Stimulated activated naive CD4-positive, alpha-beta T cell treated with Interleukin-2 at 50 U/mL for 16 hours (primary cell): ENCODE data around the gene TYR.
"Not testable (repeated sequence)": the region's sequence is repeated elsewhere in the genome, so short reads cannot be mapped to it uniquely, and the experiment has no call there.

ENCODE experiments used
- DNase-seq: peaks from one replicate; lab custom pipeline; 2025; lab: John Stamatoyannopoulos, UW

Gene TYR

GRCh38 chr11:89272540-89273088 lies 94.9 kb downstream of the TYR start:
- not testable (repeated sequence) for DNase-seq

DNA sequence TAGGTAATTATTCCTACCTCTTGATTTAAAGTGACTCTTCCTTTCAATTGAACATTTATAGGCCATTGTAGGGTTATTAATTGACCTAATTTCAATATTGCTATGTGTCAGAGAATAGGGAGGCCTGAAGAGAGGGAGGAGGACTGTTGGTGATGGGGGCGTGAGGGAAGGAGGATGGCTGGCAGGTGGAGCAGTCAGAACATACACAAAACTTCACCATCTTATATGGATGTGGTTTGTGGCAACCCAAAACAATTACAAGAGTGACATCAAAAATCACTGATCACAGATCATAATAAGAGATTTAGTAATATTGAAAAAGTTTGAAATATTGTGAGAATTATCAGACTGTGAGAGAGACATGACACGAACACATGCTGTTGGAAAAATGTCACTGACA lies 95.5 kb downstream of the TYR start:
- not testable (repeated sequence) for DNase-seq

GRCh38 chr11:89275966-89276365 lies 98.3 kb downstream of the TYR start:
- DNase-seq = no peak

DNA sequence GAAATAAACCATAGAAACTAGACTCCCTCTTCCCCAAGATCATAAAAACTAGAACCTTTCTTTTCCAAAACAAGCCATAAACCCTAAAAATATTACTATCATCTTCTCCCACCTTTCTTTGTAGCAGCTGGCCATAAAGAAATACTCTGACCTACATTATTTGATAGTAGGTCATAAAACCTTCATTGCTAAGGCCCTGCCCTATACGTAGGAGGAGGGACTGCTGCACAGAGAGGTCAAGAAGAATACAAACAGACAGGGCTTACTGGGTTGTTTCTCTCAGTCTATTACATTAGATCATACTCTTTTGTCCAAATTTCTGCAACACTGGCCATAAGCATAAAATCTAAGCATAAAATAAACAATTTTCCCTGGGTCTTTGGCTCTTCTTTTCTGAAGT lies 101.5 kb downstream of the TYR start:
- DNase-seq = no peak

- DNase-seq = not testable (repeated sequence)
Observed at GRCh38 chr11:89281032-89281677, 103.5 kb downstream of the TYR start.

DNA sequence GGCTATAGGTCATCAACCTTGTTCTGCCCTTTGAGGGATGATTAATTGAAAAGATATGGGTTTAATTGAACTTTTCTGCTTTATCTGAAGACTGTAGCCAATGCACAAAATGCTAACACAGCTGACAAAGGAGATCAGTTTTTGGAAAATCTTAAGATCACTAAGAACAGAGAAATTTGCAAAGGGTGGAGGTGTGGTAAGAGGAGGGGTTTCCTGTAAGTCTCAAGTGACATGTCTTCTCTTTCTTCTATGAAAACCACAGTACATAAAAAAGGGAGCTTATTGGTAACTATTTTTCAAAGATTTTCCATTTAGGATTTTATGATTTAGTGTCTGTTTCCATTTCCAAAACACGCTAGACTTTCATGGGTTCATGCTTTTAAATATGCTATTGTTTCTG lies 108.9 kb downstream of the TYR start:
- not testable (repeated sequence) for DNase-seq

GRCh38 chr11:89288004-89288403 lies 110.3 kb downstream of the TYR start:
- not testable (repeated sequence) for DNase-seq

DNA sequence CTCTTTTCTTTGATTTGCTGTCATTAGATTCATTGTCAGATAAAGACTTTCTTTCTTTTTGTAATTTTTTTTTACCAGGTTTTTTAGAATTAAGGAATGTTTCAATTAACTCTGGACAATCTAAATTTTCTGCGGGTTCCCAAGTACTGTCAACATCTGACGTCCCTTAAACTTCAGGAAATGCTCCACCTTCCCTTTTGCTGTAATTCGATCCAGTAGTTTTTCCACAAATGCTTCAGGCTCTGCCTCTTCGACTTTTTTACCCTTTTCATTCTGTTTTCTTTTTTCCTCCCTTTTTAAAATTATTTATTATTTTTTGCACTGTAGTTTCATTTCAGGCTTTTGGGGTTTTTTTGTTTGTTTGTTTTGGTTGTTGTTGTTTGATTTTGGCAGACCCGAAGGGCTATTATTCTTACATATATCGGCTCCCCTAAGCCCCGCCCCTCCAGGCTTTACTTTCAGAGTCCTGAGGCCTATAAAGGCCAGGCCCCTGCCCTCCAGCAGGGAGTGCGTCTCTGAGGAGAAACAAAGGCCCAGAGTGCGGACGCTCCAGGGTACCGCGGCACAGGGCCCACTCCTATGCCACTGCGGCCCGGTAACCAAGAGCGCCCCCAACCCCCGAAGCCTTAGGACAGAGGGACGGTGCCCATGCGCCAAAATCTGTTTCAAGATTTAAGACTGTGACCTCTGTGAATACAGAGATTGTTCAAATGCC lies 116.4 kb downstream of the TYR start:
- no peak for DNase-seq

- DNase-seq = not testable (repeated sequence)
Observed at GRCh38 chr11:89295023-89295422, 117.3 kb downstream of the TYR start.

DNA sequence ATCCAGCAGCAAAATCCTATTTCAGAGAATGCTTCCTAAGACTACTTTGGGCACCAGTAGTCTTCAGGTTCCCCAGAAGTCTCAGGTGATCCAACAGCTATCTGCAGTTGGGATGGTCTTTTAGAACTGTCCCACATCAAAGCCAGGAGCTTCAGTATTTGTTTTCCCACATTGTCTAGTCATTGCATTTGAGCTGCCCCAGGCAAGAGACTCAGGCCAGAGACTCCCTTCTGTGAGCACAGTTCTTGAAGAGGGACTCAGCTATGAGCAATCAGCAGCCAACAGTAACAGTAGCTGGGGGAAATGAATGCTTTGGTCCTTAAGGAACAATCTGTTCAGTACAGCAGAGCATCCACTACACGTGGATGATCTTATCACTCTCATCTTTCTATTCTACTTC lies 125.4 kb downstream of the TYR start:
- DNase-seq = not testable (repeated sequence)

GRCh38 chr11:89308272-89308671 lies 130.6 kb downstream of the TYR start:
- not testable (repeated sequence) for DNase-seq

- DNase-seq = not testable (repeated sequence)
Observed at GRCh38 chr11:89309321-89309985, 131.8 kb downstream of the TYR start.

DNA sequence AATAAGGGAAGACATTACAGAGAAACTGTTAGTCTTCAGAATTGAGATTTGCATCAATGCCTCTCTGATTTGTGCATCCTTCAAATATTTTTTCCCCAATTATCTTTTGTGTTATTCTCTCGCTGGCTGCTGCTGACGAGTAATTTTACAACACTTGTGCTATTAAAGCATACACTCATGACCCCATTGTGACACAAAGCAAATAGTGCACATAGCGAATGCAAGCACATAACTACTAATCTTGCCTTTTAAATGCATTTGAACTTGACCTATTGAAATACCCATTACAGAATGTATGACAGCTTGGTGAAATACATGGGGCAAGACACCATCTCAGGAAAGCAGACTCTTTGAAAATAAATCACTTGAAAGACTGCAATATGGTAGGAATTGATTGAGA lies 132.9 kb downstream of the TYR start:
- DNase-seq = not testable (repeated sequence)

GRCh38 chr11:89321401-89321800 lies 143.7 kb downstream of the TYR start:
- no peak for DNase-seq

- no peak for DNase-seq
Observed at GRCh38 chr11:89327885-89328284, 150.2 kb downstream of the TYR start.

GRCh38 chr11:89331940-89332339 lies 154.3 kb downstream of the TYR start:
- DNase-seq = not testable (repeated sequence)

DNA sequence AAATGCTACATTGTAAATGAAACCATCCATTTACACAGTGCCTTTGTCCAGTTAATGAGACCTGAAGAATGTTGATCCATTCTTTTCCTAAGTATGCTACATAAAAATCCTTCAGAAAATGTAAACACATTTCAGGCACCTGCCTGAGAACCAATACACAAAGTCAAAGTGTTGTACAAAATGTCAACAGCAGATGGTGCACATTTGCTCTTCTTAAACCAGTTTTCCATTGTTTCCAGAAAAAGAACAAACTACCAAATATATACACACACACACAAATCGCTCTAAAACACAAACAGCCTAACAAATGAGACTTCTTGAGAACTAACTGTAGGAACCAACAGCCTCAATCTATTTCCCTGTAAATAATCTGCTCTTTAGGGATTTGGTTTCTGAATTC lies 156.0 kb downstream of the TYR start:
- DNase-seq = not testable (repeated sequence)

GRCh38 chr11:89337100-89337650 lies 159.5 kb downstream of the TYR start:
- DNase-seq = not testable (repeated sequence)

- DNase-seq = not testable (repeated sequence)
Observed at GRCh38 chr11:89338073-89338472, 160.4 kb downstream of the TYR start.

- not testable (repeated sequence) for DNase-seq
Observed at GRCh38 chr11:89340450-89340849, 162.8 kb downstream of the TYR start.

DNA sequence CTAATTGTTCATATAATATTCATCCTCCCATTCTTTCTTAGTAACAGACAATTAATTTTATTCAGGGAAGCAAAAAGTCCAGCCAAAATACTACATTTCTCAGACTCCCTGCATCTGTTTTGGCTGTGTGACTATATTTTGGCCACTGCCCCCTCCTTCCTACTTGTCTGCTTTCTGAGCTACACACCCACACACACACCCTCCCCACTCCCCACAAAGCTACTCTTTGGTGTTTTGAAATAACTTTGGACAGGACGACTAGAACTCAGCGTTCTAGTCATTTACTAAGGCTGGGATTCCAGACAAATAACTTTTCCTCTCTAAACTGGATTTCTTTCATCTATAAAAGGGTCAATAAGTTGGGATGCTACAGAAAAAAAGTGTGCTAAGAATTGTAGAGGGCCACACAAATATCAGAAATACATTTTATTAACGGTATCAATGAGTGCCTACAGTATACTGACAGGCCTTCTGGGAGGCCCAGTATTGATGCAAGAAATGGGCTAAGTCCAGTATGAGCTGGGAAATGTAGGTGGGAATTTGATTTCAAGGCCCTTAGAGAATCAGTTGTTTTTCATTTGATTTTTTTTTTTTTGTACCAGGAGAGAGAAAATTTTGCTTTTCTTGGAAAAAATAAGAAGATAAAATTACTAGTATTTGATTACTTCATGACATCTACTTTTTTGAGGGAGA lies 165.4 kb downstream of the TYR start:
- not testable (repeated sequence) for DNase-seq
